Measurements from ENCODE around the gene TRIM17. TPM values are rescaled to one million over a fixed set of nuclear protein-coding genes. Genes with fewer than 3 reads are reported as not detected.
A peak's percentile ranks its signal among the peaks of the same experiment; 100 is the strongest.
"Not testable (repeated sequence)": the region's sequence is repeated elsewhere in the genome, so short reads cannot be mapped to it uniquely, and the experiment has no call there.

TRIM17 gene
- total RNA-seq, 1 donor, result not detected

GRCh38 chr1:228438266-228438665, 21.6 kb upstream of the TRIM17 start:
- TF ChIP-seq CTCF (IDR thresholded peaks at IDR 0.05; ENCODE audit: insufficient read depth, low read length), result no peak
- no peak overlapping the region for H3K4me3 ChIP-seq (ENCODE audit: low read depth, low read length)
- DNase-seq (ENCODE audit: low read depth), result no peak

- no peak overlapping the region for H3K4me3 ChIP-seq (ENCODE audit: low read depth, low read length)
- TF ChIP-seq CTCF (IDR thresholded peaks at IDR 0.05; ENCODE audit: insufficient read depth, low read length), result no peak
- DNase-seq (ENCODE audit: low read depth), result no peak
Measured at GRCh38 chr1:228437424-228437962, 20.8 kb upstream of the TRIM17 start.

- H3K4me3 ChIP-seq (ENCODE audit: low read depth, low read length), result no peak overlapping the region
Measured at GRCh38 chr1:228434689-228435088, 18.0 kb upstream of the TRIM17 start.

GRCh38 chr1:228433337-228434053, 16.8 kb upstream of the TRIM17 start:
- H3K4me3 ChIP-seq (ENCODE audit: low read depth, low read length); DNase-seq (ENCODE audit: low read depth): not testable (repeated sequence)

More at GRCh38 chr1:228434689-228435088, 18.0 kb upstream of the TRIM17 start:
- TF ChIP-seq CTCF (IDR thresholded peaks at IDR 0.05; ENCODE audit: insufficient read depth, low read length), result no peak
- peak; percentile 25 for DNase-seq (ENCODE audit: low read depth)

- TF ChIP-seq CTCF (IDR thresholded peaks at IDR 0.05; ENCODE audit: insufficient read depth, low read length), result no peak
- H3K4me3 ChIP-seq (ENCODE audit: low read depth, low read length), result no peak overlapping the region
- no peak for DNase-seq (ENCODE audit: low read depth)
Measured at GRCh38 chr1:228430243-228430642, 13.6 kb upstream of the TRIM17 start.

- TF ChIP-seq CTCF (IDR thresholded peaks at IDR 0.05; ENCODE audit: insufficient read depth, low read length), result no peak
- H3K4me3 ChIP-seq (ENCODE audit: low read depth, low read length), result no peak overlapping the region
- no peak for DNase-seq (ENCODE audit: low read depth)
Measured at GRCh38 chr1:228429698-228430097, 13.0 kb upstream of the TRIM17 start.

GRCh38 chr1:228429007-228429406, 12.3 kb upstream of the TRIM17 start:
- no peak for TF ChIP-seq CTCF (IDR thresholded peaks at IDR 0.05; ENCODE audit: insufficient read depth, low read length)
- DNase-seq (ENCODE audit: low read depth), result no peak
- no peak overlapping the region for H3K4me3 ChIP-seq (ENCODE audit: low read depth, low read length)

All from fibroblast of the aortic adventitia (primary cell).